Effector memory CD8-positive, alpha-beta T cell (primary cell): ENCODE measurements around the gene STOX2.

Experiments
- ATAC-seq: fragments of 150-1000 bp; cut with Tn5 transposase; replicated peaks from 2 replicates; pipeline ENCODE4 v1.10.0; 2021; ENCODE audit warnings: mild to moderate bottlenecking, moderate library complexity
- DNase-seq, 3 experiments: peaks; one replicate each; pipeline ENCODE4 v3.0.0; 2021
- H3K27ac Mint-ChIP-seq, 2 donors: one replicate each; pipeline ENCODE4 v1.8.0; 2022; ENCODE audit warnings: mild to moderate bottlenecking in 2 of 2, mixed read lengths in 2 of 2, moderate library complexity in 2 of 2
- H3K27me3 Mint-ChIP-seq, 2 donors: one replicate each; pipeline ENCODE4 v1.8.0; 2022; ENCODE audit warnings: mixed read lengths in 2 of 2
- H3K36me3 Mint-ChIP-seq: one replicate; pipeline ENCODE4 v1.8.0; 2022; ENCODE audit warnings: mild to moderate bottlenecking, moderate library complexity, mixed read lengths; ENCODE audit not compliant: insufficient read depth
- H3K4me1 Mint-ChIP-seq, 2 donors: one replicate each; pipeline ENCODE4 v1.8.0; 2022; ENCODE audit warnings: low read depth in 2 of 2, mixed read lengths in 2 of 2
- H3K4me3 Mint-ChIP-seq, 2 donors: one replicate each; pipeline ENCODE4 v1.8.0; 2022; ENCODE audit warnings: mild to moderate bottlenecking in 2 of 2, mixed read lengths in 2 of 2, moderate library complexity in 2 of 2
- H3K9me3 Mint-ChIP-seq, 2 donors: one replicate each; pipeline ENCODE4 v1.8.0; 2022; ENCODE audit warnings: mixed read lengths in 2 of 2

STOX2 gene

GRCh38 chr4:183962419-183962818, 57.3 kb downstream of the STOX2 start:
- DNase-seq (no peak), ATAC-seq (no peak)
- Mint-ChIP-seq H3K27me3 (peaks cover 27 to 37% of the 10 kb centered on the region in 2 donors), H3K36me3 (no peaks in the 10 kb centered on the region), H3K27ac (no peak overlapping the region), H3K9me3 (no peaks in the 10 kb centered on the region), H3K4me3 (no peak overlapping the region), H3K4me1 (no peaks in the 10 kb centered on the region)

- H3K27ac Mint-ChIP-seq: no peak overlapping the region
- H3K4me1 Mint-ChIP-seq: no peaks in the 10 kb centered on the region
- peaks cover 39 to 66% of the 10 kb centered on the region in 2 donors for H3K27me3 Mint-ChIP-seq
- no peaks in the 10 kb centered on the region for H3K9me3 Mint-ChIP-seq
- no peak overlapping the region for H3K4me3 Mint-ChIP-seq
- no peaks in the 10 kb centered on the region for H3K36me3 Mint-ChIP-seq
- ATAC-seq (no peak), DNase-seq (no peak)
Measured at GRCh38 chr4:183966371-183966770, 61.3 kb downstream of the STOX2 start.

- no peak for DNase-seq
- H3K36me3 Mint-ChIP-seq: no peaks in the 10 kb centered on the region
- H3K9me3 Mint-ChIP-seq: no peaks in the 10 kb centered on the region
- H3K4me1 Mint-ChIP-seq: no peaks in the 10 kb centered on the region
- H3K27ac Mint-ChIP-seq: no peak overlapping the region
- H3K27me3 Mint-ChIP-seq: peaks cover 45 to 73% of the 10 kb centered on the region in 2 donors
- H3K4me3 Mint-ChIP-seq: no peak overlapping the region
- no peak for ATAC-seq
Measured at GRCh38 chr4:183967266-183967665, 62.2 kb downstream of the STOX2 start.

DNA sequence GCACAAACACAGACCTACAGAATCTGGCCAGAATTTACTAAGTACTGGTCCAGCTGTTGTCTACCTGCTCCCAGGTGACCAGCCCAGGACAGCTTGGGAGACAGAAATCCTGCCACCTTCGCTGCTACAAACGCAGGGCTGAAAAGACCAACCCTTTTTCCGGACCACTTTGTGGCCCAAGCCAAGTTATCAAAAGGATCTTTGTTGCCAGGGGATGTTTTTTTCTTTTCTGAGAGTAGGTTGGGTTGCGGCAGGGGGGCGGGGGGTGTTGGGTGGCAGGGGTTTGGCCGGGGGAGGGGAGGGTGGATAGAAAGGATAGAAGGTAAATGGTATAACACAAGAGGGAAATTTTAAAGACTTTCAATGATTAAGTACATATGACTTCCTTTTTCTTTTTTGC, 63.4 kb downstream of the STOX2 start:
- no peak for DNase-seq
- no peak overlapping the region for H3K4me3 Mint-ChIP-seq
- no peaks in the 10 kb centered on the region for H3K9me3 Mint-ChIP-seq

DNA sequence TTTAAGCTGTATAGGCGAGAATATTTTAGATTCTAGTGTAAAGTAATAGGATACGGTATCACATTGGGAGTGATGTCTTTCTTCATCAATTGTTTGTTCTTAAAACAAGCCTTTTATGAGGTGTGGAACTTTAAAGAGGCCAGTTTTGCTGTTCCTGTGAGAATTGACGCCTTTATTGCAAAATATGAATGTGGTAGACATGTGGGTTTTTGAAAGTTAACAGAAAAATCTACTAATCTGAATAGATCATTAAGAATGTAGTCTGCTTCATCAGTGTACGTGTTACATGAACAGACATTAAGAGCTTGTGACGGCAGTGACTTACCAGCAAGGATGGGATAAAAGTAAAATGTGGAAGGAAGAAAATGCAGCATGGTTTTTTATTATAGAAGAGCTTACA, 63.8 kb downstream of the STOX2 start:
- peaks cover 0 to 3% of the 10 kb centered on the region in 2 donors for H3K9me3 Mint-ChIP-seq
- DNase-seq: no peak
- H3K27me3 Mint-ChIP-seq: peaks cover 44 to 71% of the 10 kb centered on the region in 2 donors
- ATAC-seq: no peak
- H3K4me3 Mint-ChIP-seq: no peak overlapping the region
- H3K27ac Mint-ChIP-seq: no peak overlapping the region
- no peaks in the 10 kb centered on the region for H3K4me1 Mint-ChIP-seq
- no peaks in the 10 kb centered on the region for H3K36me3 Mint-ChIP-seq

More for the DNA sequence above, 63.4 kb downstream of the STOX2 start:
- no peak for ATAC-seq
- no peaks in the 10 kb centered on the region for H3K4me1 Mint-ChIP-seq
- no peaks in the 10 kb centered on the region for H3K36me3 Mint-ChIP-seq
- no peak overlapping the region for H3K27ac Mint-ChIP-seq
- peaks cover 45 to 73% of the 10 kb centered on the region in 2 donors for H3K27me3 Mint-ChIP-seq

DNA sequence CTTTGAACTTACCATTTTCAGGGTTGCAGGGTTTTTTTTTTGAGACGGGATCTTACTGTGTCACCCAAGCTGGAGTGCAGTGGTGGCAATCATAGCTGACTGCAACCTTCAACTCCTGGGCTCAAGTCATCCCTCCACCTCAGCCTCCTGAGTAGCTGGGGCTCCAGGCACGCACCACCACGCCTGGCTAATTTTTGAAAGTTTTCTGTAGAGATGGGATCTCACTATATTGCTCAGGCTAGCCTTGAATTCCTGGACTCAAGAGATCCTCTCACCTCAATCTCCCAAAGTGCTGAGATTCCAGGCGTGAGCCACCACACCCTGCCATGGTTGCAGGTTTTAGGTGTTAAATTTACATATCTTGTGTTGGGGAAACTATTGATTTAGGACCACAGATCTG, 64.5 kb downstream of the STOX2 start:
- Mint-ChIP-seq H3K27me3 (peaks cover 37 to 64% of the 10 kb centered on the region in 2 donors), H3K4me1 (no peaks in the 10 kb centered on the region), H3K27ac (no peak overlapping the region), H3K36me3 (no peaks in the 10 kb centered on the region), H3K4me3 (no peak overlapping the region), H3K9me3 (peaks cover 0 to 10% of the 10 kb centered on the region in 2 donors)
- ATAC-seq (no peak), DNase-seq (no peak)

DNA sequence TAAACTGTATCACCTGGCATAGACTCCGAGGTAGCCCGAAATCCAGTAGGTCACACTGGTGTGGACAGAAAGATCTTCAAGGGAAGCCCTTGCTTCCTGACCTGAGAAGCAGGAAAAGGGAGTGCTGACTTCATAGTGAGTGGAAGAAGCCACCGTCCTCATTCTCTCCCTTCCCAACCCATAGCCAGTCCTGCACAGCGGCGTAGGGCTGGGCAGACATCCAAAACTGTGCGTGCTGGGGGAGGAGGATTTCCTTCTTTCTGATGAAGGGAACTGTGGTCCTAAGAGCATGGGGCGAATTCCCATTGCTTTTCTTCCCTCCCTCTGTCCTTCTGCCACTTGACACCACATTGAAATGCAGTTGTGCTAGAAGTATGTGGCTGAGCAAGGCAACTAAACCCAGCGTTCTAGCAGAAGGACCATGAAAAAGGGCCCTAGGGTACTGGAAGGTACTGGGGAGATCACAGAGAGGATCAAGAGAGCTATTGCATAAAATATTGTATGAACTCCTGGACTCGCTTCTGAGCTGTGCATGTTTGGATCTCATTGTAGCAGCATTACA, 66.9 kb downstream of the STOX2 start:
- Mint-ChIP-seq H3K27ac (no peak overlapping the region), H3K36me3 (no peaks in the 10 kb centered on the region), H3K4me3 (no peak overlapping the region), H3K4me1 (no peaks in the 10 kb centered on the region), H3K9me3 (peaks cover 0 to 15% of the 10 kb centered on the region in 2 donors), H3K27me3 (peaks cover 21 to 40% of the 10 kb centered on the region in 2 donors)
- ATAC-seq: no peak
- DNase-seq: no peak

DNA sequence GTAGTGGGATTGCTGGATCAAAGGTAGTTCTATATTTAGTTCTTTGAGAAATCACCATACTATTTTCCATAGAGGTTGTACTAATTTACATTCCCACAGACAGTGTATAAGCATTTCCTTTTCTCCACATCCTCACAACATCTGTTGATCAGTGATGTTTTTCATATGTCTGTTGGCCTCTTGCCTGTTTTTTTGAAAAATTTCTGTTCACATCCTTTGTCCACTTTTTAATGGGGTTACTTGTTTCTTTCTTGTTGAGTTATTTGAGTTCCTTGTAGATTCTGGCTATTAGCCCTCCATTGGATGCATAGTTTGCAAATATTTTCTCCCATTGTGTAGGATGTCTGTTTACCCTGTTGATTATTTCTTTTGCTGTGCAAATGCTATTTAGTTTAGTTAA, 72.6 kb downstream of the STOX2 start:
- Mint-ChIP-seq H3K4me3 (no peak overlapping the region), H3K27me3 (peaks cover 14 to 24% of the 10 kb centered on the region in 2 donors), H3K9me3 (peaks cover 1 to 15% of the 10 kb centered on the region in 2 donors), H3K27ac (no peak overlapping the region), H3K36me3 (no peaks in the 10 kb centered on the region), H3K4me1 (no peaks in the 10 kb centered on the region)
- no peak for DNase-seq
- no peak for ATAC-seq

DNA sequence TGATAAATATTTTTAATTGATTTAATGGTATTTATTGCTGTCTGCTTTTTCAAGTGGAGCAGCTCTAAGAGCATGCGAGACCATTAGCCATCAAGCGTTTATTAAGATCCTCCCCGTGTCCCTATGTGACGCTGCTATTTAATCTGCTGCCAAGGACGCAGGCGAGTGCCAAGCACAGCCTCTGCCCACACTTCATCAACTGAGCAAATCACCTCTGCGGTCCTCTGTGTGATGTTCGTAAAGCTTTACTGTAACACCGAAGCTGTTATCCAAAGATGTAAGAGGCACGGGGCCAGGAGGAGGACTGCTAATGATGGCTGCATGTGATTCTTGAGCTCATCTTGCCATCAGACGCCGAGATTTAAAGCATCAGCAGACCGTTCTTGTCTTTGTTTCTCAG, 79.5 kb downstream of the STOX2 start:
- peaks cover 13 to 24% of the 10 kb centered on the region in 2 donors for H3K27me3 Mint-ChIP-seq
- H3K9me3 Mint-ChIP-seq: no peaks in the 10 kb centered on the region
- no peak overlapping the region for H3K27ac Mint-ChIP-seq
- H3K36me3 Mint-ChIP-seq: no peaks in the 10 kb centered on the region
- no peak for DNase-seq
- ATAC-seq: no peak
- H3K4me3 Mint-ChIP-seq: no peak overlapping the region
- no peaks in the 10 kb centered on the region for H3K4me1 Mint-ChIP-seq

DNA sequence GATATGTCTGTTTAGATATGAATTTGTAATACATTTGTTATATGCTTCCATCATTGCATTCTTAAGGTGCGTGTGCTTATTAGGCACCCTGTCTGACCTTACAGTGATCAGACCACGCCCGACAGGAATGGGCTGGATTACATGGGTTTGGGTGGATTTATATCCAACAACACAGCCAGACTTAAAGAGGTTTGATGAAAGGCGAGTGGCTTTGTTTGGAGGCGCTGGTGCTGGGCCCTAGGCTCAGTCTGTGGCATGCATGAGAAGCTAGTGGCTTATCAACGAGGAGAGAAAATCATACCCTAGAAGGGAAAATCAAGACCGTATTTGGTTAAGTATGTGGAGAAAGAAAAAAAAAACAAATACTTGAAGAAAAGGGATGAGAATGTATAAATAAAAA, 80.7 kb downstream of the STOX2 start:
- H3K27ac Mint-ChIP-seq: no peak overlapping the region
- no peaks in the 10 kb centered on the region for H3K36me3 Mint-ChIP-seq
- no peak overlapping the region for H3K4me3 Mint-ChIP-seq
- H3K27me3 Mint-ChIP-seq: peaks cover 13 to 30% of the 10 kb centered on the region in 2 donors
- H3K4me1 Mint-ChIP-seq: no peaks in the 10 kb centered on the region
- no peaks in the 10 kb centered on the region for H3K9me3 Mint-ChIP-seq
- DNase-seq: no peak
- ATAC-seq: no peak

DNA sequence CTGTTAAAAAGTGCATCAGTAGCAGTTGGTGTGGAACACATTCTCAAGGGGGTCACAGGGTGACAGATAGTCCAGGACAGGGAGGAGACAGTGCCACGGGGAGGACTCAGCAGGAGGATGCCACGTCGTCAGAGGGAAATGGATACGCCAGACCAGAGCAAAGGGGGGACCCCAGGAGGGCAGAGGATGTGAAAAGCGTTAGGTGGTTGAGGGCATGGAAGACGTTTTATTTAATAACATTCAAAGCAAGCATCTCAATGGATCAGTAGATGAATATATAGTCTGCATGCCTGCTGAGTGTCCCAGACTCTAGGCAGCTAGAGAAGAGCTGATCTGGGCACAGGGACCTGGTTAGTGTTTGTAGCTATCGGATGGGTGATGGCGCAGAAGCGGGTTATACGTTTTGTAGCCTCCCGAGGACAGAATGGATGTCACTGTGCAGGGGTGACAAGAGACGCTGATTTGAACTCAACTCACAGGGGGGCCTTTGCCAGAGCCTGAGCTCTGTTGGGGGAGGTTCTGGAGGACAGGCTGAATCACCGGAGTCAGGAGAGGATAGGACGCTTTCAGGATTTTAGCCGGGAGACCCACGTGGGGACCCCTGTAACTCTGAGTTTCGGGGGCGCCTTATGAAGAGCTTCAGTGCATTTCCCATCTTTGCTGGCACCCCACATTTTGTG, 81.3 kb downstream of the STOX2 start:
- no peak overlapping the region for H3K27ac Mint-ChIP-seq
- H3K4me3 Mint-ChIP-seq: no peak overlapping the region
- no peaks in the 10 kb centered on the region for H3K36me3 Mint-ChIP-seq
- ATAC-seq: no peak
- H3K27me3 Mint-ChIP-seq: peaks cover 13 to 30% of the 10 kb centered on the region in 2 donors
- no peak for DNase-seq
- H3K9me3 Mint-ChIP-seq: no peaks in the 10 kb centered on the region
- no peaks in the 10 kb centered on the region for H3K4me1 Mint-ChIP-seq

- Mint-ChIP-seq H3K27me3 (peaks cover 17 to 36% of the 10 kb centered on the region in 2 donors), H3K9me3 (no peaks in the 10 kb centered on the region), H3K4me1 (no peaks in the 10 kb centered on the region), H3K36me3 (no peaks in the 10 kb centered on the region), H3K27ac (no peak overlapping the region), H3K4me3 (no peak overlapping the region)
- no peak for DNase-seq
- ATAC-seq: no peak
Measured at GRCh38 chr4:183986971-183987946, 82.2 kb downstream of the STOX2 start.

- peaks cover 20 to 36% of the 10 kb centered on the region in 2 donors for H3K27me3 Mint-ChIP-seq
- ATAC-seq (no peak), DNase-seq (no peak)
- H3K9me3 Mint-ChIP-seq: no peaks in the 10 kb centered on the region
- H3K4me3 Mint-ChIP-seq: no peak overlapping the region
- no peak overlapping the region for H3K27ac Mint-ChIP-seq
- H3K4me1 Mint-ChIP-seq: no peaks in the 10 kb centered on the region
- H3K36me3 Mint-ChIP-seq: no peaks in the 10 kb centered on the region
Measured at GRCh38 chr4:183987987-183988392, 82.9 kb downstream of the STOX2 start.
